ENCODE results near the gene TSPAN16.
"Not testable (repeated sequence)": the region's sequence is repeated elsewhere in the genome, so short reads cannot be mapped to it uniquely, and the experiment has no call there.

The TSPAN16 gene

GRCh38 chr19:11322269-11323024, 26.5 kb downstream of the TSPAN16 start:
- Histone ChIP-seq H3K27me3 (ENCODE audit: insufficient read depth, low read length) (no peaks in the 10 kb centered on the region), H3K4me1 (ENCODE audit: insufficient read depth, low read length) (no peaks in the 10 kb centered on the region), H3K9ac (ENCODE audit: low read depth, low read length) (no peak overlapping the region), H3K36me3 (ENCODE audit: insufficient read depth, low read length) (peaks cover 3% of the 10 kb centered on the region; the same call in 1 of the 2 replicates), H3K9me3 (ENCODE audit: insufficient read depth, low read depth, low read length) (no peaks in the 10 kb centered on the region), H3K27ac (ENCODE audit: low read depth, low read length) (no peak overlapping the region), H3K4me3 (ENCODE audit: low read length) (no peak overlapping the region)
- WGBS = 60% methylated on average over 6 of the region's 7 CpGs

- H3K9me3 ChIP-seq (ENCODE audit: insufficient read depth, low read depth, low read length) = no peaks in the 10 kb centered on the region
- H3K27me3 ChIP-seq (ENCODE audit: insufficient read depth, low read length) = no peaks in the 10 kb centered on the region
- no peak overlapping the region for H3K4me3 ChIP-seq (ENCODE audit: low read length)
- H3K27ac ChIP-seq (ENCODE audit: low read depth, low read length) = no peak overlapping the region
- H3K36me3 ChIP-seq (ENCODE audit: insufficient read depth, low read length) = peaks cover 4% of the 10 kb centered on the region; the same call in 1 of the 2 replicates
- no peaks in the 10 kb centered on the region for H3K4me1 ChIP-seq (ENCODE audit: insufficient read depth, low read length)
- no peak overlapping the region for H3K9ac ChIP-seq (ENCODE audit: low read depth, low read length)
- 88% methylated on average over 5 of the region's 5 CpGs for WGBS
Measured at GRCh38 chr19:11323601-11324078, 27.7 kb downstream of the TSPAN16 start.

GRCh38 chr19:11324079-11324661, 28.2 kb downstream of the TSPAN16 start:
- no peaks in the 10 kb centered on the region for H3K9me3 ChIP-seq (ENCODE audit: insufficient read depth, low read depth, low read length)
- H3K27me3 ChIP-seq (ENCODE audit: insufficient read depth, low read length) = no peaks in the 10 kb centered on the region
- WGBS = 91% methylated on average over 10 of the region's 10 CpGs
- no peak overlapping the region for H3K4me3 ChIP-seq (ENCODE audit: low read length)
- H3K36me3 ChIP-seq (ENCODE audit: insufficient read depth, low read length) = peaks cover 4% of the 10 kb centered on the region; the same call in 1 of the 2 replicates
- no peak overlapping the region for H3K9ac ChIP-seq (ENCODE audit: low read depth, low read length)
- no peak overlapping the region for H3K27ac ChIP-seq (ENCODE audit: low read depth, low read length)
- H3K4me1 ChIP-seq (ENCODE audit: insufficient read depth, low read length) = no peaks in the 10 kb centered on the region

GRCh38 chr19:11324748-11325389, 28.9 kb downstream of the TSPAN16 start:
- Histone ChIP-seq H3K9me3 (ENCODE audit: insufficient read depth, low read depth, low read length) (no peaks in the 10 kb centered on the region), H3K27me3 (ENCODE audit: insufficient read depth, low read length) (no peaks in the 10 kb centered on the region), H3K27ac (ENCODE audit: low read depth, low read length) (no peak overlapping the region), H3K9ac (ENCODE audit: low read depth, low read length) (no peak overlapping the region), H3K4me1 (ENCODE audit: insufficient read depth, low read length) (no peaks in the 10 kb centered on the region), H3K36me3 (ENCODE audit: insufficient read depth, low read length) (peaks cover 4% of the 10 kb centered on the region; the same call in 1 of the 2 replicates), H3K4me3 (ENCODE audit: low read length) (no peak overlapping the region)
- WGBS = 94% methylated on average over 17 of the region's 17 CpGs

GRCh38 chr19:11325544-11325943, 29.6 kb downstream of the TSPAN16 start:
- H3K4me3 ChIP-seq (ENCODE audit: low read length) = no peak overlapping the region
- 96% methylated on average over 7 of the region's 7 CpGs for WGBS
- no peaks in the 10 kb centered on the region for H3K27me3 ChIP-seq (ENCODE audit: insufficient read depth, low read length)
- no peaks in the 10 kb centered on the region for H3K9me3 ChIP-seq (ENCODE audit: insufficient read depth, low read depth, low read length)
- H3K36me3 ChIP-seq (ENCODE audit: insufficient read depth, low read length) = peaks cover 4% of the 10 kb centered on the region; the same call in 1 of the 2 replicates
- H3K9ac ChIP-seq (ENCODE audit: low read depth, low read length) = no peak overlapping the region
- no peaks in the 10 kb centered on the region for H3K4me1 ChIP-seq (ENCODE audit: insufficient read depth, low read length)
- no peak overlapping the region for H3K27ac ChIP-seq (ENCODE audit: low read depth, low read length)

- Histone ChIP-seq H3K27ac (ENCODE audit: low read depth, low read length) (no peak overlapping the region), H3K9me3 (ENCODE audit: insufficient read depth, low read depth, low read length) (no peaks in the 10 kb centered on the region), H3K9ac (ENCODE audit: low read depth, low read length) (no peak overlapping the region), H3K4me3 (ENCODE audit: low read length) (no peak overlapping the region), H3K27me3 (ENCODE audit: insufficient read depth, low read length) (no peaks in the 10 kb centered on the region), H3K4me1 (ENCODE audit: insufficient read depth, low read length) (no peaks in the 10 kb centered on the region), H3K36me3 (ENCODE audit: insufficient read depth, low read length) (peaks cover 11% of the 10 kb centered on the region)
- WGBS = 92% methylated on average over 4 of the region's 4 CpGs
Measured at GRCh38 chr19:11330127-11330526, 34.2 kb downstream of the TSPAN16 start.

GRCh38 chr19:11331502-11331901, 35.5 kb downstream of the TSPAN16 start:
- Histone ChIP-seq H3K4me1 (ENCODE audit: insufficient read depth, low read length) (no peaks in the 10 kb centered on the region), H3K36me3 (ENCODE audit: insufficient read depth, low read length) (peaks cover 17% of the 10 kb centered on the region), H3K4me3 (ENCODE audit: low read length) (no peak overlapping the region), H3K27me3 (ENCODE audit: insufficient read depth, low read length) (no peaks in the 10 kb centered on the region), H3K9me3 (ENCODE audit: insufficient read depth, low read depth, low read length) (no peaks in the 10 kb centered on the region), H3K9ac (ENCODE audit: low read depth, low read length) (no peak overlapping the region), H3K27ac (ENCODE audit: low read depth, low read length) (no peak overlapping the region)
- WGBS = 93% methylated on average over 4 of the region's 4 CpGs

- Histone ChIP-seq H3K4me3 (ENCODE audit: low read length) (no peak overlapping the region), H3K4me1 (ENCODE audit: insufficient read depth, low read length) (no peaks in the 10 kb centered on the region), H3K9ac (ENCODE audit: low read depth, low read length) (no peak overlapping the region), H3K36me3 (ENCODE audit: insufficient read depth, low read length) (peaks cover 16% of the 10 kb centered on the region), H3K9me3 (ENCODE audit: insufficient read depth, low read depth, low read length) (no peaks in the 10 kb centered on the region), H3K27me3 (ENCODE audit: insufficient read depth, low read length) (no peaks in the 10 kb centered on the region), H3K27ac (ENCODE audit: low read depth, low read length) (no peak overlapping the region)
- WGBS = 97% methylated on average over 5 of the region's 5 CpGs
Measured at GRCh38 chr19:11332822-11333221, 36.9 kb downstream of the TSPAN16 start.

GRCh38 chr19:11333838-11334237, 37.9 kb downstream of the TSPAN16 start:
- H3K4me1 ChIP-seq (ENCODE audit: insufficient read depth, low read length); H3K4me3 ChIP-seq (ENCODE audit: low read length); H3K9me3 ChIP-seq (ENCODE audit: insufficient read depth, low read depth, low read length); H3K27me3 ChIP-seq (ENCODE audit: insufficient read depth, low read length); H3K27ac ChIP-seq (ENCODE audit: low read depth, low read length); H3K9ac ChIP-seq (ENCODE audit: low read depth, low read length): not testable (repeated sequence)
- 92% methylated on average over 9 of the region's 9 CpGs for WGBS
- H3K36me3 ChIP-seq (ENCODE audit: insufficient read depth, low read length) = peaks cover 15% of the 10 kb centered on the region

GRCh38 chr19:11335449-11336146, 39.6 kb downstream of the TSPAN16 start:
- WGBS = 95% methylated on average over 17 of the region's 17 CpGs
- H3K27me3 ChIP-seq (ENCODE audit: insufficient read depth, low read length) = no peaks in the 10 kb centered on the region
- H3K9me3 ChIP-seq (ENCODE audit: insufficient read depth, low read depth, low read length) = no peaks in the 10 kb centered on the region
- no peak overlapping the region for H3K27ac ChIP-seq (ENCODE audit: low read depth, low read length)
- H3K4me3 ChIP-seq (ENCODE audit: low read length) = no peak overlapping the region
- H3K9ac ChIP-seq (ENCODE audit: low read depth, low read length) = no peak overlapping the region
- no peaks in the 10 kb centered on the region for H3K4me1 ChIP-seq (ENCODE audit: insufficient read depth, low read length)
- peaks cover 15% of the 10 kb centered on the region for H3K36me3 ChIP-seq (ENCODE audit: insufficient read depth, low read length)

- Histone ChIP-seq H3K27ac (ENCODE audit: low read depth, low read length) (no peak overlapping the region), H3K4me1 (ENCODE audit: insufficient read depth, low read length) (no peaks in the 10 kb centered on the region), H3K9ac (ENCODE audit: low read depth, low read length) (no peak overlapping the region), H3K4me3 (ENCODE audit: low read length) (no peak overlapping the region), H3K36me3 (ENCODE audit: insufficient read depth, low read length) (peaks cover 17% of the 10 kb centered on the region), H3K27me3 (ENCODE audit: insufficient read depth, low read length) (no peaks in the 10 kb centered on the region), H3K9me3 (ENCODE audit: insufficient read depth, low read depth, low read length) (no peaks in the 10 kb centered on the region)
- WGBS = 93% methylated on average over 14 of the region's 14 CpGs
Measured at GRCh38 chr19:11337080-11337479, 41.1 kb downstream of the TSPAN16 start.

Measured in HUES64 (cell line).